HepG2 (cell line): Measurements from ENCODE around the gene ERVMER34-1.

Experiments used
- EZH2 ChIP-seq: conservative IDR thresholded peaks from 2 replicates; pipeline ENCODE4 v1.6.1; 2012; ENCODE audit warnings: mild to moderate bottlenecking, low read depth, low read length, moderate library complexity
- HMGXB3 ChIP-seq: sonication (generic); formaldehyde crosslinking; IDR thresholded peaks from 2 replicates; pipeline ENCODE4 v1.4.0; 2020; ENCODE audit warnings: missing genetic modification reagents, borderline replicate concordance
- SP1 ChIP-seq, 2 experiments: fragments of 450-650 bp in 1 of 2; sonication (generic) in 1 of 2; formaldehyde crosslinking in 1 of 2; IDR thresholded peaks; 2 replicates each; pipeline versions ENCODE4 v1.4.0 to v1.6.1; 2016 to 2020; ENCODE audit warnings: missing genetic modification reagents in 1 of 2

- no peak for TF ChIP-seq EZH2
- no peak for TF ChIP-seq SP1 (IDR thresholded peaks at IDR 0.05)
- no peak for TF ChIP-seq SP1 (CRISPR knock-in tag; IDR thresholded peaks at IDR 0.05)
- no peak for TF ChIP-seq HMGXB3 (CRISPR knock-in tag)
Measured at GRCh38 chr4:52726826-52727580, 24.2 kb downstream of the ERVMER34-1 start.
